Measurements from ENCODE around the gene FCHSD2. TPM values are rescaled to one million over a fixed set of nuclear protein-coding genes. Genes with fewer than 3 reads are reported as not detected.

FCHSD2 gene
- total RNA-seq, 2 donors from 2014 or later = 41.1 to 45.0 TPM

DNA sequence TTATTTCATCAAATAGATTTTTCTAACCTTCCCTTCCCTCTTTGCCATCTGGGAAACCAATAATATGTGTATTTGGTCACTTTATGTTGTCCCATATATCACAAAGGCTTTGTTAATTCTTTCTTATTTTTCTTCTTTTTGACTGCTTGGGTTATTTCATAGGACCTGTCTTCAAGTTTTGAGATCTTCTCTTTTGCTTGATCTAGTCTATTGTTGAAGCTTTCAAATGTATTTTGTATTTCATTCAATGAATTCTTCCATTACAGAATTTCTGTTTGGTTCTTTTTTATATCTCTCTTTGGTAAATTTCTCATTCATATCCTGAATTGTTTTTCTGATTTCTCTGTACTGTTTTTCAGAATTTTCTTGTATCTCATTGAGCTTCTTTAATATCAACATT, 132.1 kb downstream of the FCHSD2 start:
- peaks cover 14% of the 10 kb centered on the region for H3K4me1 Mint-ChIP-seq
- H3K36me3 Mint-ChIP-seq (ENCODE audit: low read depth) = peaks cover 6% of the 10 kb centered on the region
- no peak overlapping the region for H3K27ac Mint-ChIP-seq
- DNase-seq (no peak), ATAC-seq (no peak)
- H3K27me3 Mint-ChIP-seq = no peaks in the 10 kb centered on the region
- no peak overlapping the region for H3K4me3 Mint-ChIP-seq
- H3K9me3 ChIP-seq (ENCODE audit: control insufficient read depth, low read length, poor library complexity, severe bottlenecking) = peaks cover 2% of the 10 kb centered on the region

DNA sequence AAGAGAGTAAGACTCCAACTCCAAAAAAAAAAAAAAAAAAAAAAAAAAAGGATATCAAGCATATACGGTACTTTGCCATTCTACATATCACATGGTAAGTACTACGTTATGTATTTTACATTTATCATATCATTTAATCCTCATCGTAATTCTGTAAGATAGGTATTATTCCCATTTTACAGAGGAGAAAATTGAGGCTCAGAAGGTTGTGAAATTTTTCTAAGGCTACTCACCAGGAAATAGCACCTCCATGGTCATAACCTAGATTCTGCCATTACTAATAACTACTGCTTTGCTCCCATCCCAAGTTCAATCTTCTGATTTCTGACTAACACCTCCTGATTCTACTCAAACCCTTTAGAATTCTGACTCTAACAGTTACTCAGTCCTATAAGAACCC, 138.0 kb downstream of the FCHSD2 start:
- Mint-ChIP-seq H3K27me3 (no peaks in the 10 kb centered on the region), H3K36me3 (ENCODE audit: low read depth) (peaks cover 6% of the 10 kb centered on the region), H3K4me3 (no peak overlapping the region), H3K27ac (no peak overlapping the region), H3K4me1 (peaks cover 21% of the 10 kb centered on the region)
- ATAC-seq (no peak), DNase-seq (no peak)
- H3K9me3 ChIP-seq (ENCODE audit: control insufficient read depth, low read length, poor library complexity, severe bottlenecking) = no peaks in the 10 kb centered on the region

DNA sequence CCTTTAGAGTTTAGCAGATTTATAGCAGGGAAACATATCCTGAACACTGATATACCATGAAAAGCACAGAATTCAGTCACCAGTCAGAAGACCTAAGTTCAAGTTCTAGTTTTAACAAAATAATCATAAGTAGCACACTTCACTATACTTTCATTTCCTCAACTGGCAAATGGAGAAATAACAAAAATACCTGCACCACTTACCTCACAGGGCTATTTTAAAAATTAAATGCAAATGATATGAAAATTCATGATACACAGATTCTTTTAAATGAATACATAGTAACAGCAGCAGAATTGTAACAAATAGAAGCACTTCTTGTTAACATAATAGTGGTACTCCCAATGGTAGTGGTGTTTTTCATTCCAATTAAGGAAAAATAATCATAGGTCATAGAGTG, 139.0 kb downstream of the FCHSD2 start:
- no peak overlapping the region for H3K27ac Mint-ChIP-seq
- H3K9me3 ChIP-seq (ENCODE audit: control insufficient read depth, low read length, poor library complexity, severe bottlenecking) = no peaks in the 10 kb centered on the region
- no peaks in the 10 kb centered on the region for H3K27me3 Mint-ChIP-seq
- peaks cover 6% of the 10 kb centered on the region for H3K36me3 Mint-ChIP-seq (ENCODE audit: low read depth)
- ATAC-seq (peak; percentile 23), DNase-seq (no peak)
- H3K4me3 Mint-ChIP-seq = no peak overlapping the region
- H3K4me1 Mint-ChIP-seq = peaks cover 21% of the 10 kb centered on the region

DNA sequence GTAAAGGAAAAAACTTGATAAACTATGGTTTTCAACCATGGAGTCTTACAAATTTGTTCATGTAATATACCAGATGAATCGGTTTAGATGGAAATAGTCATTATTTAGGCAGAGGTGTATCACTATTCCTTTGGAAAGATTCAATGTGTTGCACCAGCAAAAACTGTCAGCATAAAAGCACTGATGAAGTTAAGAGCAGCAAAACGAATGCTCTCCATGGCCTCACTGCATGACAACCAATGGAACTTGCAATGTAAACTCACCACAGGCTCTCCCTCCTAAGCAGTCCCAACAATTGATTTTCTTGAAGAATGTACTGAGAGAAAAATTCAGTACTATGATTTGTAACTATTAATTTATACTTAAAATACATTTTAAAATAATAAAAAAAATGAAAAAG, 139.9 kb downstream of the FCHSD2 start:
- H3K4me3 Mint-ChIP-seq = no peak overlapping the region
- H3K27me3 Mint-ChIP-seq = no peaks in the 10 kb centered on the region
- peaks cover 21% of the 10 kb centered on the region for H3K4me1 Mint-ChIP-seq
- no peak for DNase-seq
- H3K36me3 Mint-ChIP-seq (ENCODE audit: low read depth) = peaks cover 6% of the 10 kb centered on the region
- no peak for ATAC-seq
- no peak overlapping the region for H3K27ac Mint-ChIP-seq
- H3K9me3 ChIP-seq (ENCODE audit: control insufficient read depth, low read length, poor library complexity, severe bottlenecking) = no peaks in the 10 kb centered on the region

DNA sequence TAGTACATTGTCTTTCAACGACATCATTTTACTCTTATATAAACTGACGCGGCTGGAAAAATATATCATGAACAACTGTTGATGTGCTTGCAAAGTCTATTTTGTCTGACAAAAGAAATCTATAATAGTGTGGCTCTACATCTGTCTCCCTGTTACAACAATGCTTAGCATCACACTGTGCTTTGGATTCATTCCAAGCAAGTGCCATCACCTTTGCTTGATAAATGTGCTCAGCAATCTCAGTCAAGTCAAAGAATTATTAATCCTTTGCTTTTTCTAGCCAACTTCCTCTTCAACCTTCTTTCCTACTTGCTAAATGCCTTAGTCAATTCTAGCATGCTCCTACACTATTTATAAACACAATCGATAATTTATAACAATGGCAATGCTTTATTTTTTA, 140.5 kb downstream of the FCHSD2 start:
- no peaks in the 10 kb centered on the region for H3K27me3 Mint-ChIP-seq
- ATAC-seq (no peak), DNase-seq (no peak)
- H3K36me3 Mint-ChIP-seq (ENCODE audit: low read depth) = peaks cover 6% of the 10 kb centered on the region
- no peaks in the 10 kb centered on the region for H3K9me3 ChIP-seq (ENCODE audit: control insufficient read depth, low read length, poor library complexity, severe bottlenecking)
- H3K4me1 Mint-ChIP-seq = peaks cover 20% of the 10 kb centered on the region
- H3K27ac Mint-ChIP-seq = no peak overlapping the region
- H3K4me3 Mint-ChIP-seq = no peak overlapping the region

DNA sequence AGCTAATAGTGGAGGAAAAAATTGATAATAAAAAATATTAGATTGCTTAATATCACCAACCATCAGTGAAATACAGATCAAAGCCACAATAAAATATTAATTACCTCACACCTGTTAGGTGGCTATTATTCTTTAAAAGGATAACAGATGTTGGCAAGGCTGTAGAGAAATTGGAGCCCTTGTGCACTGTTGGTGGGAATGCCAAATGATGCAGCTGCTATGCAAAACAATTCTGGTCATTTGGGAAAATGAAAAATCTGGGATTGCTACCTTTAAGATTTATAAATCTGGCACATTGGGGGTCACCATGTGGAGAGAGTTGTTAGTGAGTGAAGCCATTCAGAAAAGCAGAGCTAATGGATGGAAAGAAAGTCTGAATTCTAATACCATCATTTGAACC, 143.4 kb downstream of the FCHSD2 start:
- no peak overlapping the region for H3K27ac Mint-ChIP-seq
- DNase-seq (no peak), ATAC-seq (no peak)
- H3K27me3 Mint-ChIP-seq = no peaks in the 10 kb centered on the region
- no peaks in the 10 kb centered on the region for H3K9me3 ChIP-seq (ENCODE audit: control insufficient read depth, low read length, poor library complexity, severe bottlenecking)
- H3K36me3 Mint-ChIP-seq (ENCODE audit: low read depth) = peaks cover 6% of the 10 kb centered on the region
- no peak overlapping the region for H3K4me3 Mint-ChIP-seq
- peaks cover 10% of the 10 kb centered on the region for H3K4me1 Mint-ChIP-seq

DNA sequence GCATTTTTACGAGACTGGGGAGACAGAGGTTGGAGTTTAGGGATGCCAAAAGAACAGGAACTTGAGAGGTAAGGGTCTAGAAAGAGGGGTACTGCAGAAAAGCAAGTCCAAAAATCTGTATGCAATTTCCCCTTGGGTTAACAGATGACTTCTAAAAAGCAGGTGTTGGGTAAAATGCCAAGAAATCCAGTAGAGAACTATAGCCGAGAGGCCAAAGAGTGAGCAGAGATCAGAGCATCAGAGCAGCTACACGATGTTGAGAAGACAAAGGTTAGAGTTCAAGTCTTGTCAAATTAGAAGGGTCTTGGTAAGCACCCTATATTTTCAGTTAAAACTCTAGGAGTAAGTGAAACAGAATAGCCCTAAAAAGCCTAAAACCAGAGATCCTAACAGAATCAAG, 145.2 kb downstream of the FCHSD2 start:
- ATAC-seq (no peak), DNase-seq (no peak)
- Mint-ChIP-seq H3K4me3 (peak overlapping the region; percentile 26), H3K27ac (peak overlapping the region; percentile 44), H3K27me3 (no peaks in the 10 kb centered on the region), H3K4me1 (peaks cover 4% of the 10 kb centered on the region), H3K36me3 (ENCODE audit: low read depth) (peaks cover 6% of the 10 kb centered on the region)
- no peaks in the 10 kb centered on the region for H3K9me3 ChIP-seq (ENCODE audit: control insufficient read depth, low read length, poor library complexity, severe bottlenecking)

DNA sequence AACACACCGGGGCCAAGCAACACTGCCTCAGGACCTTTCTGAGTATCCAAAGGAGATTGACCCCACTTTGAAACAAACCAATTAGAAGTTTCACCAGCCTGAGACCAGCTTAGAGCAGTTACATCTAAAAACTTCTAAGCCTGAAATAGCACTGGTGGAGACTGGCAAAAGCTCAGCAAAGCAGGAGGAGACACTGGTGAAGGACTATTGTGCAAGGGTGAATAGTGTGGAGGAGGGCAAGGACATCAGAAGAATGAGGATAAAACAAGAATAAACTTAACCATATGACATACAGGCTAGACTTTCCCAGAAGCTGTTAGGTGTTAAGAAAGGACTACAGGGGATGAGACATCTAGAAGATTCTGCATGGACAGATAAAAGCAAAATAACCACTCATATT, 152.4 kb downstream of the FCHSD2 start:
- Mint-ChIP-seq H3K27me3 (no peaks in the 10 kb centered on the region), H3K27ac (no peak overlapping the region), H3K4me3 (no peak overlapping the region), H3K36me3 (ENCODE audit: low read depth) (peaks cover 13% of the 10 kb centered on the region), H3K4me1 (peaks cover 13% of the 10 kb centered on the region)
- ATAC-seq (no peak), DNase-seq (no peak)
- H3K9me3 ChIP-seq (ENCODE audit: control insufficient read depth, low read length, poor library complexity, severe bottlenecking) = no peaks in the 10 kb centered on the region

DNA sequence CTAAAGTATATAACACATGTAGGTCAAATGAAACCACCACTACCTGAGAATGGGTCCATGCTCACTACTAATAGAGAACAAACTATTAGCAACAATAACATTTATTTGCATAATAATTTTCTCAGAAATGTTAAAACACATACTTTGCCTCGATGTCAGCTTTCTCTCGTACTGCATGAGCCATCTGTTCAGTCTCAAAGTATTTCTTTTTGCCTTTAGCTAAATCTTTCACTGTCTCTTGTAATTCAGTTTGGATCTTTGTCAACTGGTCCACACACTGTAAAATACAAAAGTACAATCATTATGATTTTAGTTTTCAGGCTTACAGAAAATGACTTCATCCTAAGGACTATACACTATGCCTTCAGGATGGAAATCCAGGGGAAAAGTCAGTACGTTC, 153.3 kb downstream of the FCHSD2 start:
- no peak overlapping the region for H3K27ac Mint-ChIP-seq
- peaks cover 13% of the 10 kb centered on the region for H3K36me3 Mint-ChIP-seq (ENCODE audit: low read depth)
- no peaks in the 10 kb centered on the region for H3K9me3 ChIP-seq (ENCODE audit: control insufficient read depth, low read length, poor library complexity, severe bottlenecking)
- peaks cover 13% of the 10 kb centered on the region for H3K4me1 Mint-ChIP-seq
- ATAC-seq (no peak), DNase-seq (no peak)
- no peak overlapping the region for H3K4me3 Mint-ChIP-seq
- no peaks in the 10 kb centered on the region for H3K27me3 Mint-ChIP-seq

DNA sequence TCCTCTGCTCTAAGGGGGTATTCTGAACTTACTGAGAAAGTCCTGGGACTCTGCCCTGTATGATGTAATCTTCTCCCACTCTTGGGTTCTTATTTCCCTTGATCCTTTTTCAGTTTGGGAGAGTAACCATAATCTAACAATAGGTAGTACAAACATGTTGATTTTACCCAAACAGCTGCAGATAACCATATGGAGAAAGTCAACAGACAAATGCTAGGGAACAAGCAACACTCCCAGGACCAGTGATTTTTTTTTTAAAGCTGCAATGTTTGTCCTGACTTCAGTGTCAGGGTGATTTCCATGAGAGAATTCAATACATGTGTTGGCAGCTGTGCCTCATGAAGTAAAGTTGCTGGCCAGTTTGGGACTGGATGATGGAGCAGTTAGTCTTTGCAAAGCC, 156.5 kb downstream of the FCHSD2 start:
- H3K36me3 Mint-ChIP-seq (ENCODE audit: low read depth) = peaks cover 11% of the 10 kb centered on the region
- H3K27me3 Mint-ChIP-seq = no peaks in the 10 kb centered on the region
- ATAC-seq (no peak), DNase-seq (no peak)
- H3K4me1 Mint-ChIP-seq = peaks cover 13% of the 10 kb centered on the region
- H3K4me3 Mint-ChIP-seq = no peak overlapping the region
- H3K27ac Mint-ChIP-seq = no peak overlapping the region
- H3K9me3 ChIP-seq (ENCODE audit: control insufficient read depth, low read length, poor library complexity, severe bottlenecking) = no peaks in the 10 kb centered on the region

DNA sequence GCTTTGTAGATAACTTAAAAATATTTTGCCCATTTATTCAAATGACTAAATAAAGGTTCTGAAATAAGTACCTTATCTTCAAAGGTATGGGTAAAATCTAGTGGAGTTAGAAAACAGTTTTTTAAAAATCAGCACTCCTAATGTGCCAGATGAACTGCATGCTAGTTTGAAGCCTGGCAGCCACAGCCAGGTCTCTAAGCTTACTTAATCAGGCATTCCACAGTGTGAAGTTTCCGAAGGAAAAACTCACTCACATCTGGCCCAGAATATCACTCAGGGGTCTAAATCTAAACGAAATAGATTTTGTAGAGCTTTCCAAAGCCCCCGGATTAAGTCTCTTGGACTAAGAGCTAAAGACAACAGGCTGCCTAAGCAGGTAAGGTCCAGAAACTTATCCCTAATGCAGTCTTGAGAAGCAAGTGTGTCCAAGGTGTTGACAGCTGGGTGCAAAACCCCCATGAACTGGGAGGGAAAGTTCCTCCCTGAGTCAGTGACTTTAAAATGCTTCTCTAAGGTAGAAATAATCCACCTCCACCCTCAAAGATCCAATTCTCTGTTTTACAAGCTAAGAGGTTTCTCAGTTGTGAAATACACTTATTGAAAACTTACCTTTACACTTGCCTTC, 157.6 kb downstream of the FCHSD2 start:
- Mint-ChIP-seq H3K27me3 (no peaks in the 10 kb centered on the region), H3K4me1 (peaks cover 5% of the 10 kb centered on the region), H3K27ac (no peak overlapping the region), H3K36me3 (ENCODE audit: low read depth) (peaks cover 8% of the 10 kb centered on the region), H3K4me3 (no peak overlapping the region)
- no peak for ATAC-seq
- H3K9me3 ChIP-seq (ENCODE audit: control insufficient read depth, low read length, poor library complexity, severe bottlenecking) = no peaks in the 10 kb centered on the region
- DNase-seq = no peak

DNA sequence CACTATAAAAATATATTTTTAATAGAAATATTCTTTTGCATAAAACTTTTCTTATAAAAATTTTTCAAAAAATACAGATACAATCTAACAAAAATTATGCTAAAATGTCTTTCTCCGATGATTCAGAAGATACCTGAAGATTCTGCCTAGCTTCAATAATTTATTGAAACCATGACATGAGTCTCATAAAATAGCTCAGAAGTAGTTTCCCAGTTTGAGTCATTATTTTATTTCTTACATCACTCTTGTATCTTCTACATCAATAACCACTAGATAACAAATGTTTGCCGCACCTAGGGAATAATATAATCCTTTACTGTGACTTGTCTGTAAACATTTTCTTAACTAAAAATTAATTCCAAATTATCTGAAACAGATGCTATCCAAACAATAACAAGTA, 158.6 kb downstream of the FCHSD2 start:
- Mint-ChIP-seq H3K4me1 (peaks cover 5% of the 10 kb centered on the region), H3K4me3 (no peak overlapping the region), H3K36me3 (ENCODE audit: low read depth) (peaks cover 8% of the 10 kb centered on the region), H3K27ac (no peak overlapping the region), H3K27me3 (no peaks in the 10 kb centered on the region)
- DNase-seq (no peak), ATAC-seq (no peak)
- no peaks in the 10 kb centered on the region for H3K9me3 ChIP-seq (ENCODE audit: control insufficient read depth, low read length, poor library complexity, severe bottlenecking)

DNA sequence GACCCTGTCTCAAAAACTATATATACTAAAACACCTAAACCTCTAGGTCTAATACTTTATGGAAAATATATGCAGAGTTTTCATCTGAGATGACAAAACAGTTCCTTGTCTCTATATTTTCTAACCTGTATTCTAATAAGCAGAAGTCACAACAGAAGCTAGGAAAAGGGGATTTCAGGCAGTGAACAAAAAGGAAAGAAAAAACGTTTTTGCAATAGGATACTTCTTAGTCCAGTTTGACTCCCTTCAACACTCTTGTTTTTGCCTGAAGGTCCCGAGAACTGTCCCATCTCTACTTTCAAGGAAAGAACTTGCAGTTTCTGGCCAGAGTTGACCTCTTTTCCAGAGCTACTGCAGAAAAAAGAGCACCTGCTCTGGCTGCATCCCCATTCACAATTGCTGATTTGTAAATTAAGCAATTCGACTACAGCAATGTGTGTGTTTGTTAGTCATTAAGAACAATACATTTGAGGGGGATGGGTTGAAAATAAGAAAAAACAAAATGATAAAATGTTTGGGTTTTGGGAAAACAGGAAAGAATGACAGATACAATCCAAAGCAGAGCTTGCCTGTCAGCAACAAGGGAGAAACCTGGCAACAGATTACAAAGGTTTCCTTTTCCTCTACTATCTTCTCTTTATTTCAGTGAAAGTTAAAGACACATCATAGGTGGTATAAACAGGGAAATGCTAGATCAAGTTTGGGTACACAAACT, 160.0 kb downstream of the FCHSD2 start:
- peaks cover 6% of the 10 kb centered on the region for H3K36me3 Mint-ChIP-seq (ENCODE audit: low read depth)
- H3K4me3 Mint-ChIP-seq = no peak overlapping the region
- DNase-seq (no peak), ATAC-seq (no peak)
- no peaks in the 10 kb centered on the region for H3K27me3 Mint-ChIP-seq
- no peaks in the 10 kb centered on the region for H3K9me3 ChIP-seq (ENCODE audit: control insufficient read depth, low read length, poor library complexity, severe bottlenecking)
- no peak overlapping the region for H3K27ac Mint-ChIP-seq
- peaks cover 4% of the 10 kb centered on the region for H3K4me1 Mint-ChIP-seq

DNA sequence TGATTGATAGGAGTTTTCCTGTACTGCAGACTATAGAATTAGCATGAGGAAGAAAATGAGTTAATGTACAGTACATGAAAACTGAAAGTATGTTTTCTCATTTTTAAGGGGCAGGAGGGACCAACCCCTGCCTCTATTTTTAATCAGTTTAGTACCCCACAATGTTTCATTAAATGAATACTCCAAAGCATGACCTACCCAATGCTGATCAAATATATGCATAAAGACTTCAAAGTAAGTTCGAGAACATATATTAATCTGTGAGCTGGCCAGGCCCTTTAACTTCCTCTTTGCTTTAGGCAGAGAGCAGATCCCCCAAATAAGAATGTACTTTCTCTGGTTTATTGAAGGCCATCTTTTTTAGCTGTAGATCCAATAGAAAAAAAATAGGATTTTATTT, 161.0 kb downstream of the FCHSD2 start:
- Mint-ChIP-seq H3K27me3 (no peaks in the 10 kb centered on the region), H3K36me3 (ENCODE audit: low read depth) (peaks cover 4% of the 10 kb centered on the region)

More for the DNA sequence above, 161.0 kb downstream of the FCHSD2 start:
- Mint-ChIP-seq H3K4me3 (no peak overlapping the region), H3K4me1 (peaks cover 4% of the 10 kb centered on the region), H3K27ac (no peak overlapping the region)
- no peaks in the 10 kb centered on the region for H3K9me3 ChIP-seq (ENCODE audit: control insufficient read depth, low read length, poor library complexity, severe bottlenecking)
- ATAC-seq = no peak
- DNase-seq = no peak
